HG02798 (cell line): Measurements from ENCODE around the gene SUCLA2.
"Not testable (repeated sequence)": the region's sequence is repeated elsewhere in the genome, so short reads cannot be mapped to it uniquely, and the experiment has no call there.

Experiments
- ATAC-seq: cut with Tn5 transposase; IDR thresholded peaks from one replicate; pipeline ENCODE4 v1.9.1; 2021; ENCODE audit warnings: mild to moderate bottlenecking; ENCODE audit not compliant: unreplicated experiment, poor library complexity

SUCLA2 gene

DNA sequence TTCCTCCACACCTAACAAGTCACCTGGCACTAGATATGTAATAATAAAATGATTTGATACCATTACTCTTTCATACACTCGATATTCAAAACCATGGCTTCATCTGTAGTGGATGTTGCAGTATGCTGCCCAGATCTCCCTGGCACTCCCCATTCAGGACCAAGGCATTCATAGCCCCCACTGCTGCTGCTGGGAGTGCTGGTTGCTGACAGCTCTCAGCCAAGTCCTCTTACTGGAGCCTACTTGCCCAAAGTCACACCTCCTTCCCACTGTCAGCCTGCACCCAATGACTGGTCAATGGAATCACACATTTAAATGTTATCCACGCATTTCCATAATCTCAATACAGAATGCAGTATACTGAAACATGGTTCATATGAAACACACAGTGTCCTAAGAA, 3.7 kb downstream of the SUCLA2 start:
- no peak for ATAC-seq

DNA sequence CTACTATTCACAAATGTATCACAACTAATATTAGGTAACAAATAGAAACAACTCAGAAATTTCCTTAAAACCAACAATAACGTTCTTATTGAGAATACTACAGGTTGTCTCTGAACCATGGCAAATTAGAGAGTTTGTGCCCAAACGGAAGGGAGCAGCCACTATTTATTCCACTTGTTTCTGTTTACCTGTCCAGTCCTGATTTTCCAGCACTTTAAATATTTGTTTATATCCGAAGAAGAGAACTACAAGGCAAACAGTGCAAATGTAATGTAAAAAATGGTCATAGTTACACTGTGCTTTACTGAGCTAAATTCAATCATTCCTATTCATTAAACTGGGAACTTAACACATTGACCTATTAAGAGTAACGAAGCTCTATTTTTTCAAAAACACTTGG, 9.2 kb downstream of the SUCLA2 start:
- ATAC-seq = no peak

DNA sequence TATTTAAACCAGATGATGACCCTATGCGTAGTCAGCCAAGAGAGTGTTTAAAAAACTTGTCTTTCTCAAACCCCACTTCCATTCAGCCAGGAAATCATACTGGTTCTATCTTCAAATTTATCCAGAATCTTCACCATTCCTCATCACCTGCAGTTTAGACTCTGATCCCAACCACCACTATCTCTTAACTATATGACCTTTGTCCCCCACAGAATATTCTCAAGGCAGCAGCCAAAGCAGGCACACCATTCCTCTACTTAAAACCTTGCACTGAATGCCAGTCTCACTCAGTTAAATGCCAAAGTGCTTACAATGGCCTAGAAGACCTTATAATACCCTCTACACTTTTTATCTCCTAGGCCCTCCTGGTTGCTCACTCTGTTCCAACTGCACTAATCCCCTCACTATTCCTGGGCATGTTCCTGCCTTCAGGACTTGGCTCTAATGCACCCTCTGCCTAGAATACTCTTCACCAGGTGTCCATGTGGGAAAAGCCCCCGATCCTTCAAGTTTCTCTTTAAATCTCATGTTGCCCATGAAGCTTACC, 10.1 kb downstream of the SUCLA2 start:
- ATAC-seq = no peak

DNA sequence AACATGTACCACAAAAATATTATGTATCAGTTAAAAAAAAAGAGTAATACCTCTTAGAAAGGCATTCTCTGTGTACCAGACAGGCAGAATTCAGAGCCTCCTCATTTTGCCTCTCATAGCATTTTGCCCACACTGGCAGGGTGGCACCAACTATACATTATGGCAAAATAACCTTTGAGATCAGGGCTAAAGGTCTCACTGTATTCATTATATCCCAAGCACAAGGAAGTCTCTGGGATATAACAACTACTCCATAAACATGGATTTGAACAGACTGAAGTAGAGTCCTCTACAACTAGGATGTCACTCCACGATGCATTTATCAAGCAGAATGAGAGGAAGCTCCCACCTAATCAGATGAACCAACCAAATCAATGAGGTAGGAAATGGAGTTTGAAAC, 10.6 kb downstream of the SUCLA2 start:
- no peak for ATAC-seq

DNA sequence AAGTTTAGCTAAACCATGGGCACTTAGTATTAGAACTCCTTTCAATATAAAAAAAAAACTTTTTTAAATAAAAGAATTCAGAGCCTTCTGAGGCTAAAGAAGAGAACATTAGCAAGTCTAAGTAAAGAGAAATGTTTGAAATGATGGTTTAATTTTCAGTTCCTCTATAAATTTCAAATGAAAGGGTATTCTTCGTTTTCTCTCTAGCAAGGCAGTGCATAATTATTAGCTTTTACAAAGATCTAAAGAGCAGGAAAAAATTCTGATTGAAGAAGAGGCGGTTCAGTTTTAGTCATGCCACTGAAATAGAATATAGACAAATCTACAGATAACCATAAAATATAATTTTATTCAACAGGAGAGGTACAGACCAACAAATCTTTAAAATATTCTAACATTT, 18.0 kb downstream of the SUCLA2 start:
- no peak for ATAC-seq

DNA sequence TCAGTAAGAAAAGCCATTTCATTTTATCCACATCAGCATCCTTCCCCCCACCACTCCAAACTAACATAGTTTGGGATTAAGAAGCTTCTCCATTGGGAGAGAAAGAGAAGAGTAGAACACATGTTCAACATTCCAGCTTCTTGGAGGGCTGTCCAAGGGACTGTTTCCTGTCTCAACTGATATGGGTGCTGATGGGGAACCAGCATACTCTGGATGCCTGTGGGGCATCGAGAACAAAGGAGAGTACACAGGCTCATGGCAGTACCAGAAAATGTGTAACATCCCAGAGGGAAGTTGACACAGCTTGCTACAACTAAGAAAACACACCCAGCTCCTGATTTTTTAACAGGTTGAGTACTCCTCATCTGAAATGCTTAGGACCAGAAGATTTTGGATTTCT, 24.7 kb downstream of the SUCLA2 start:
- no peak for ATAC-seq

DNA sequence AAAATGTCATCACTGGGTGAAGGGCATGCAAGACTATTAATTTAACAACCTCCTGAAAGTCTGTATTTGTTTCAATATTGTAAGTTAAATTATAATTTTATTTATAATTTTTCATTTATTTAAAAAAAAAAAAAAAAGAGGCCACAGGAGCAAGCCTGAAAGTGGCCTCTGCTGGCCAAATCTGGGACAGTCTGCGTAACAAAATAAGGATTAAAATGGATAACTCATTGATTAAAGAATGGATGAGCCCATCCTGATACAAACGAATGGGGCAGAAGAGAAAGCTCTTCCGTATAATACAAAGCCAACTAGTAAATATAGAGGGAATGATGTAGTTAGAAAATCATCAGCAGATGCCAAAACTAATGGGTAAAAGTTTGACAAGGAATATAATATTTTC, 36.2 kb downstream of the SUCLA2 start:
- no peak for ATAC-seq

DNA sequence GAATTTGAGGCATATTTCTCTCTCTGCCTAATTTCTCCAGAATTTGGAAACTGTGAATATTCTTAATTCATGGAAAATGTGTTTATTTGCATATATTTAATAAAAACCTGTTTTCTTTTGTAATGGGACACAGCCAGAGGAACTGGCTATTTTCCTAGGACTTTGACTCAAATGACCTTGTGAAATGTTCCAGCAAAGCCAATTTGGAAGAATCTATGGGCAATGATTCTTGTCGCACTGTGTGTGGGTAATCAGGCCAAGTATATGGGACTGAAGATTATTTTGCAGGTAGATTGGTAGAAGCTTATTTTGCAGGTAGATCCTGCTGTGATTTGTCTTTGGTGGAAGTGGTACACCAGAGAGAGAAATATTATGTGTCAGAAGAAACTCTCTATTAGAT, 38.8 kb downstream of the SUCLA2 start:
- no peak for ATAC-seq

DNA sequence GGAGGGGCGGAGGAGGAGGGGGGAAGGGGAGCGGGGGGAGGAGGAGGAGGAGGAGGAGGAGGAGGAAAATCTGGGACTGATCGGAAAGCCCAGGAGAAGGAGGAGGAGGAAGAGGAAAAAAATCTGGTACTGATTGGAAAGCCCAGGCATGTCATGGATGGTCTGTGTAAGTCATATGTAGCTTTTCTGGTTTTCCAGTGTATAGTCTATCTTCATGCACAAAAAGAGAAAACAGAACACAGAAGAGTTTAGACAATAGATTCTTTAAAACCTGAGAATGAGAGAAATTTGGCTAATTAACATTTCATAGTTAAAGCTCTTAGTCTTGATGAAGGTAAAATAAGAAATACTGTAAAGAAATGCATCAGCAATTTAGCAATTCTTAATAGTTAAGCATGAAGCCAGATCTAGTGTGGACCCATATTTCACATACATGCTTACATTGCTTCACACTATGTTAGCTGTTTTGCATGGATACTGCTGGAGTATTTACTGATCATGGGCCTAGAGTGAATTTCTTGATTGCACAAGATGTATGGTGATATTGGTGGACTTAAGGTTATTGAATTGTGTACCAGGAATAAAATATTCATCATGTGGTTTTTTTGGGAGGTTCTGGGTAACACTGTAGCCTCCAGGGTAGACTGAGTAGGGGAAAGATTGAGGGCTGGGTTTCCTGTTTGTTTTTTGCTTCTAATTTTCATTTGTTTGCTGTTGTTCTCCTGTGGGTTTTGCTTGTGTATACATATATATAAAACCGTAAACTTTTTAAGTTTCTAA, 41.4 kb downstream of the SUCLA2 start:
- no peak for ATAC-seq

DNA sequence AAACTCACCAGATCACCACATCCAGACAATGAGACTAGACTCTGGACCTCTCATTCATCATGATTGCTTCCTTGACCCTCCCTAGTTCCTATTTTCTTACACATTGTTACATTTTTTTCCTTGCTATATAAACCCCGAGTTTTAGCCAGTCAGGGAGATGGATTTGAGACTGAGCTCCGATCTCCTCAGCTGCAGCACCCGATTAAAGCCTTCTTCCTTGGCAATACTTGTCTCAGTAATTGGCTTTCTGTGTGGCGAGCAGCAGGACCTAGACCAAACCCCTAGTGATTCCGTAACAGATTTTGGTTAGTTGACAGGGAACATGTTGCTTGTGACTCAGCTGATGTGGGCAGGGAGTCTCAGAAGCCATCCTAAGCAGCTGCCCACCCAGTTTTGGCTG, 44.0 kb downstream of the SUCLA2 start:
- ATAC-seq = no peak

DNA sequence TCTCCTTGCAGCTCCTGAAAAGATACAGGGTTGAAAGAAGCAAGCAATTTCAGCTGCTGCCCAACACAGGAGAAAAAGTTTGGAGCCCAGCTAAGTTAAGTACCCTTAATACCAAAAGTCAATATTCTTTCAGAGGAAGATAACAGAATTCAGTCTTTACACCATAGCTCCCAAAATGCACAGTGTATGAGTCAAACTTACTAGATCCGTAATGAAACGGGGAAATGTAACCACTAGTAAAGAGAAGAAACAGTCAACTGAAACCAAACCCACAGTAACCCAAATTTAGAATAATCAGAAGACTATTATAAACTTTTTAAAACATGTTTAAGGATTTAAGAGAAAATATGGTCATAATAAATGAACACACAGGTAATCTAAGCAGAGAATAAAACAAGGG, 45.2 kb downstream of the SUCLA2 start:
- ATAC-seq = no peak

DNA sequence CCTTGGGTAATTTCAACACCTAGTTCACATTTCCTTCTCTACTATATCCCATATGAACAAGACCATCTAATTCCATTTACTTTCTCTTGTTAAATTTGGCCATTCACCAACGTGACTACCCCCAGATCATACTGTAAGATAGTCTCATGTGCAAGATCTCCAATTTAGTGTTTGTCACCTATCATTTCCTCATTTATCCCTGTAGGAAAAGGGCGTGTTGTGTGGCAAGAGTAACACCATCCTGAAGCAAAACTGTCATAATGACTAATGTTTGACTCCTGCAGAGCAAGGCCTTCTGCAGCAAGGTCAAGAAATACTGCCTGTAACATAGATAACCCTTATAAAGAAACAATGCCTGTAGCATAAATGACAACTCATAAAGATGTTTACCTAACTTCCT, 51.3 kb downstream of the SUCLA2 start:
- ATAC-seq = no peak

DNA sequence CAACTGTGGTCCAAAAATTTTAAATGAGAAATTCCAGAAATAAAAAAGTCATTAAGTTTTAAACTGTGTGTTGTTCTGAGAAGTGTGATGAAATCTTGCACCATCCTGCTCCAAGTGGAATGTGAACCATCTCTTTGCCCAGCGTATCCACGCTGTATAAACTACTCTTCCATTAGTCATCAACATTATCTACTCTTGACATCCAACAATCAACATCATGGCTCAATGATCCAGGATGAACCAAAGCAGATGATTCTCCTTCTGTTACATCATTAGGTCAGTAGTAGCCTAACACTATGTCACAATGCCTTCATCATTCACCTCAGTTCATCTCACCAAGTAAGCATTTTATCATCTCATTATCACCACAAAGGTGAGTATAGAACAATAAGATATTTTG, 55.3 kb downstream of the SUCLA2 start:
- no peak for ATAC-seq

DNA sequence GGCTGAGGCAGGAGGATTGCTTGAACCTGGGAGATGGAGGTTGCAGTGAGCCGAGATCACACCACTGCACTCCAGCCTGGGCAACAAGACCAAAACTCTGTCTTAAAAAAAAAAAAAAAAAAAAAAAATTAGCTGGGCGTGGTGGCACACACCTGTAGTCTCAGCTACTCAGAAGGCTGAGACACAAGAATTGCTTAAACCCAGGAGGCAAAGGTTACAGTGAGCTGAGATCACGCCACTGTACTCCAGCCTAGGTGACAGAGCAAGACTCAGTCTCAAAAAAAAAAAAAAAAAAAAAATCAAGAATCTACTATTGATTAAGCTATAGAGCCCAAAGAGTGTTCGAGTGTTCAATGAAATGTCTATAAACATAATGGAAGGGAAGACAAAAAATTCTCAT, 55.9 kb downstream of the SUCLA2 start:
- ATAC-seq = not testable (repeated sequence)

DNA sequence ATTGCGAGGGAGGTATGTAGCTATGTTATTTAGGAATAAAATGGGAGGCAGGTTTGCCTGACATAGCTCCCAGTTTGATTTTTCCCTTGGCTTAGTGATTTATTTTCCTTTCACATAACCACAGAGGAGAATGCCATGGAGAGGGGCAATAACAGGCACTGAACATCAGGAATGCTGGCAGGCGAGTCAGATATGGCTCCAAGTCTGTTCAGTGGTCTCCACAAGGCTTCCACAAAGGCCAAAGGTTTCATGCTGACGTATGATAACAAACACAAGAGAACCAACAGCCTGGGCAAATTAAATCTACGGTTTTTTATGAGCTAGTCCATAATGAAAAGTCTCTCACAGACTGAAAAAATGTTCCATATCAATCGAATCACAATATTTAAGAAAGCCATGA, 66.7 kb downstream of the SUCLA2 start:
- no peak for ATAC-seq

DNA sequence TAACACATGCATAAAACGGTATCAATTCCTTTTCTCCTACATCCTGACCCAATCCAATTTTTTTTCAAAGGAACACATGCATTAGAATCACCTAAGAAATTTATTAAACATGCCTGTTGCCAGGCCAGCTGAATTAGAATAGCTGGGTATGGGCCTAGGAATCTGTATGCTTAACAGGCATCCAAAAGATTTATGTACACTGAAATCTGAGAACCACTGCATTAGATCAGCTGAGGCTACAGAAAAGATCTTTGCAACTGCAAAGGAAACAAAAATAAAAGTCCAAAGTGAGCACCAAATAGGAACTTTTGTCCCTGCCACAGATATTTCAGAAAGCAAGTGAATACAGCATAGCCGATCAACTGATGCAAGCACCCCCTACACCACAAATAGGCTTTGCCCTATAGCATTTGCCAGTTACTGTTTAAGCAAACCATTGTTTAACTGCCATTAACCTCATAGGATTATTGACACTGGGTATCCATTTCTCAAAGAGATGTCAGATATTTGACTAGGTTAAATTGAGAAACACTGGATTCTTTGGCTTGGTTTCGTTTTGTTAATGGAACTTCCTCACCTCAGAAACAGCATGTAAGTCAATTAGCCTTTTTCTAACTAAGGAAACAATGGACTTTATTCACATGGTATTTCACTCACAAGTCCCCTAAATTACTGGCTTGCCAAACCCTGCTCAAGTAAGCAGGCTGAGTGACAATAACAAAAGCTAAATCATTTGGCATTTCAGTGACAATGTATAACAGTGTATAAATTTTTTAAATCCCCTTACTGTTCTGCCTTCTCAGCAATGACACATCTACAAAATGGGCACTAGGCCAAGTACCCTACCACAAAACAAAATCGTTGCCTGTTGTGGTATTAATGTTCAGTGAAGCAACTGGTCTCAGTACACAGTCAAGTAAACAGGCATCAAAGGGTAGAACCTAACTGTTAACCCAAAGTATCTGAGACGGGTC, 67.8 kb downstream of the SUCLA2 start:
- ATAC-seq = no peak

DNA sequence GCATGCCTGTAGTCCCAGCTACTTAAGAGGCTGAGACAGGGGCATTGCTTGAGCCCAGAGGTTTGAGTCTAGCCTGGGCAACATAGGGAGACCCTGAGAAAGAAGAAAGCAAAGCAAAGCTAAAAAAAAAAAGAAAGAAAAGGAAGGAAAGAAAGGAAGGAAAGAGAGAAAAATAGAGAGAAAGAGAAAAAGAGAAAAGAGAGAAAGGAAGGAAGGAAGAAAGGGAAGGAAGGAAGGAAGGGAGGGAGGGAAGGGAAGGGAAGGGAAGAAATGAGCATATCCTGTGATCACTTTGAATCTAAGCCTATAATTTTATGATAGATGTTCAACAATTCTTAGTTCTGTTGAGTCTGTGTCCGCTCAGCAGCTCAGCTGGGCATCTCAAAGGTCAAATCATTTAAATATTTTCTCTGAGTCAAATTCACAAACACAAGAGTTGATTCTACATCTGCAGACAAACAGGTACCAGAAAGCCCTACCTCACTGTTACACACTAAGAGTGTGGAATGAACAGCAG, 70.4 kb downstream of the SUCLA2 start:
- no peak for ATAC-seq

DNA sequence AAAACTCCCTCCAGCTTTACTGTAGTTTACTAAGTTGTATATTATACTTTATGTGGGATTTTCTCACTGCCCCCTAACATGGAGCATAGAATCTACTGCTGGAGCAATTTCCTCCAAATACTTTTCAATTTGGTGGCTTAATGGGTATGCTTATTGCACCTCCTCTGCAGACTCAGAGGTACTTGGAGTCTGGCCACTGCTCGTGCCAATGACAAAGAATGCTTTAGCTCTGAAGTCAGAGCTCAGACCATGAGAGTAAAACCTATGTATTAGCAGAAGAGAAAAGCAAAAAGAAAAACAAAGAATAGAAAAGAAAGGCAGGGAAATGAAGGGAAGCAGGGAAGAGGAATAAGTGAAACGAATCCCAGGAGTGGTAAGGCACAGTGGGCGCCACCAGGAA, 71.9 kb downstream of the SUCLA2 start:
- ATAC-seq = no peak

DNA sequence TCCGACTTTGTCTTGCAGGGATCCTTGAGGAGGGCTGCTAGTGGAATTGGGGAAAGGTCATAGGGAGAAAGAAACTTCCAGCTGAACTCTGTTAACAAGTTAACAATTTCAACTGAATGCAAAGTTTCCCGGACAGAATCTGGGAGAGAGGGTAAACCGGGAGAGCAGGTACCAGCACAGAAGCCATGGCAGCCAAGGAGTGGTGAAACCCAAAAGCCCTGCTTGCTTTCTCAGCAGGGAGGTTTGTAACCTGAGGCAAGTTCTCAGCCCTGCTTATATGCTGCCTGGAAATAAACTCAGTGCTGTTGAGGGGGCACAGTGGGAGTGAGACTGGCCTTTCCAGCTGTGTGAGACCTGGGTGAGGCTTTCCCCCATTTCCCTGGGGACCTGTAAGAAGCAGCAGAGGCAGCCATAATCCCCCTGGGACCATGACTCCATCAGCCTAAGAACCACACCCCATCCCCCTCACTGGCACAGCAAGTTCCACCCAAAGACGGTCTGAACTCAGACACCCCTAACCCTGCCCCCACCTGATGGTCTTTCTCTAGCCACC, 84.0 kb downstream of the SUCLA2 start:
- no peak for ATAC-seq

DNA sequence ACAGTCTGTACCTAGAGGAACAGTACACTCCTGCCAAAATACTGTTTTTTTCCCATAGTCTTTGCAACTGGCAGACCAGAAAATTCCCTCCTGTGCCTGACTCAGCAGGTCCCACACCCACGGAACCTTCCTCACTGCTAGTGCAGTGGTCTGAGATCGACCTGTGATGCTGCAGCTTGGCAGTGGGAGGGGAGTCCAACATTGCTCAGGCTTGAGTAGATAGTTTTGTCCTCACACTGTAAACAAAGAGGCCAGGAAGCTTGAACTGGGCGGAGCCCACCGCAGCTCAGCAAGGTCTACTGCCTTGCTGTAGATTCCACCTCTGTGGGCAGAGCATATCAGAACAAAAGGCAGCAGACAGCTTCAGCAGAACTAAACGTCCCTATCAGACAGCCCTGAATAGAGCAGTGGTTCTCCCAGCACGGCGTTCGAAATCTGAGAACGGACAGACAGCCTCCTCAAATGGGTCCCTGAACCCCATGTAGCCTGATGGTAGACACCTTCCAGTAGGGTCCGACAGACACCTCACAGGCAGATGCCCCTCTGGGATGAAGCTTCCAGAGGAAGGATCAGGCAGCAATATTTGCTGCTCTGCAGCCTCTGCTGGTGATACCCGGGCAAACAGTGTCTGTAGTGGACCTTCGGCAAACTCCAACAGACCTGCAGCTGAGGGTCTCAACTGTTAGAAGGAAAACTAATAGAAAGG, 92.7 kb downstream of the SUCLA2 start:
- ATAC-seq = no peak
